GM12878 (cell line): ENCODE measurements around the gene LAMP5. TPM values are rescaled to one million over a fixed set of nuclear protein-coding genes. Genes with fewer than 3 reads are reported as not detected.

Experiments
- ATAC-seq: fragments of 200-7000 bp; cut with Tn5 transposase; 3 replicates; pipeline ENCODE4 v1.9.1; 2020; ENCODE audit warnings: mild to moderate bottlenecking, moderate library complexity
- BruUV-seq: library from RNA; stranded (reverse); fragments of 400-500 nt; replicated peaks from 2 replicates; lab custom pipeline; 2021; lab: Mats Ljungman, UMichigan
- CTCF ChIA-PET: fragments of 300-600 bp; sonication (Branson Sonifier 250); formaldehyde crosslinking; extraction: SDS; loops from one replicate; lab custom pipeline; 2021; ENCODE audit warnings: inconsistent platforms; lab: Yijun Ruan, JAX
- POLR2A ChIA-PET: fragments of 350-600 bp; formaldehyde crosslinking; extraction: SDS; loops from one replicate; lab custom pipeline; 2021; ENCODE audit warnings: inconsistent platforms; lab: Charles Lee
- RAD21 ChIA-PET: fragments of 300-600 bp; sonication (Branson Sonifier 250); formaldehyde crosslinking; loops from one replicate; lab custom pipeline; 2023; ENCODE audit warnings: antibody characterized with exemption; ENCODE audit not compliant: unreplicated experiment; lab: Charles Lee
- SMC1A ChIA-PET: fragments of 300-600 bp; sonication (Branson Sonifier 250); formaldehyde crosslinking; loops from one replicate; lab custom pipeline; 2023; ENCODE audit not compliant: unreplicated experiment, uncharacterized antibody; lab: Charles Lee
- DNase-seq: peaks from one replicate; pipeline ENCODE4 v3.0.0-alpha.2; 2011; ENCODE audit warnings: low read depth, low spot score
- FAIRE-seq: peaks from 3 replicates; lab custom pipeline; 2011; peaks lifted over from hg19 to GRCh38; lab: Jason Lieb, UNC
- H2AFZ ChIP-seq: 2 replicates; pipeline ENCODE4 v1.6.0; 2011; ENCODE audit warnings: low read depth, low read length, control low read depth; ENCODE audit not compliant: control insufficient read depth
- H3K27ac ChIP-seq: 2 replicates; pipeline ENCODE4 v1.5.1; 2011; ENCODE audit warnings: control low read depth; ENCODE audit not compliant: control insufficient read depth, insufficient read depth
- H3K27me3 ChIP-seq, 2 experiments: replicated peaks in 1 of 2; 2 replicates each; pipeline versions ENCODE4 v1.6.0 to v1.6.1; 2011; ENCODE audit warnings: low read length in 1 of 2; ENCODE audit not compliant: control insufficient read depth in 2 of 2, insufficient read depth in 2 of 2
- H3K36me3 ChIP-seq, 2 experiments: 2 replicates each; pipeline ENCODE4 v1.5.1; 2011; ENCODE audit warnings: low read length in 1 of 2; ENCODE audit not compliant: control insufficient read depth in 2 of 2, insufficient read depth in 2 of 2
- H3K4me1 ChIP-seq: 2 replicates; pipeline ENCODE4 v1.6.1; 2011; ENCODE audit warnings: mild to moderate bottlenecking, low read length, moderate library complexity, mixed read lengths; ENCODE audit not compliant: control insufficient read depth, insufficient read depth
- H3K4me2 ChIP-seq: 2 replicates; pipeline ENCODE4 v1.6.0; 2011; ENCODE audit warnings: control low read depth; ENCODE audit not compliant: control insufficient read depth, insufficient read depth
- H3K4me3 ChIP-seq: fragments of 200-600 bp; sonication (generic); 2 replicates; pipeline ENCODE4 v1.5.1; 2016
- H3K79me2 ChIP-seq: 2 replicates; pipeline ENCODE4 v1.6.0; 2011; ENCODE audit warnings: low read length; ENCODE audit not compliant: control insufficient read depth, insufficient read depth
- H3K9ac ChIP-seq: 2 replicates; pipeline ENCODE4 v1.8.0; 2011; ENCODE audit warnings: low read length, control low read depth, mixed read lengths; ENCODE audit not compliant: control insufficient read depth, insufficient read depth
- H3K9me3 ChIP-seq: replicated peaks from 3 replicates; pipeline ENCODE4 v1.5.1; 2011; ENCODE audit warnings: mild to moderate bottlenecking, low read length; ENCODE audit not compliant: control insufficient read depth, insufficient read depth
- H4K20me1 ChIP-seq: 2 replicates; pipeline ENCODE4 v1.6.0; 2011; ENCODE audit not compliant: control insufficient read depth, insufficient read depth
- CBFB ChIP-seq: IDR thresholded peaks from 2 replicates; pipeline ENCODE4 v1.6.1; 2016; ENCODE audit warnings: antibody characterized with exemption, low read depth
- CEBPZ ChIP-seq: fragments of 150-350 bp; IDR thresholded peaks from 2 replicates; pipeline ENCODE4 v1.6.1; 2016; ENCODE audit warnings: low read depth, low read length
- CREB1 ChIP-seq: IDR thresholded peaks from 2 replicates; pipeline ENCODE4 v1.6.1; 2012; ENCODE audit warnings: low read depth, mild to moderate bottlenecking, inconsistent platforms
- CREM ChIP-seq: IDR thresholded peaks from 2 replicates; pipeline ENCODE4 v1.6.1; 2014; ENCODE audit warnings: antibody characterized with exemption, low read depth
- DPF2 ChIP-seq: fragments of 450-650 bp; IDR thresholded peaks from 2 replicates; pipeline ENCODE4 v1.6.1; 2017; ENCODE audit warnings: mild to moderate bottlenecking
- MLLT1 ChIP-seq: fragments of 450-650 bp; IDR thresholded peaks from 2 replicates; pipeline ENCODE4 v1.6.1; 2016; ENCODE audit warnings: mild to moderate bottlenecking
- NBN ChIP-seq: fragments of 450-650 bp; IDR thresholded peaks from 2 replicates; pipeline ENCODE4 v1.6.1; 2016
- NR2C1 ChIP-seq: fragments of 450-650 bp; IDR thresholded peaks from 2 replicates; pipeline ENCODE4 v1.6.1; 2017; ENCODE audit warnings: antibody characterized with exemption, mild to moderate bottlenecking, moderate library complexity
- SREBF1 ChIP-seq: IDR thresholded peaks from 2 replicates; pipeline ENCODE4 v1.6.1; 2012; ENCODE audit warnings: mild to moderate bottlenecking, low read length
- STAT3 ChIP-seq: IDR thresholded peaks from 2 replicates; pipeline ENCODE4 v1.6.1; 2011; ENCODE audit warnings: low read depth, low read length, improper control_type of control experiment
- TAF1 ChIP-seq: IDR thresholded peaks from 2 replicates; pipeline ENCODE4 v1.6.1; 2011; ENCODE audit warnings: mild to moderate bottlenecking, low read depth, low read length, borderline replicate concordance
- WRNIP1 ChIP-seq: IDR thresholded peaks from 2 replicates; pipeline ENCODE4 v1.6.1; 2011; ENCODE audit warnings: low read depth, low read length, improper control_type of control experiment, borderline replicate concordance
- ZBTB40 ChIP-seq: fragments of 450-650 bp; IDR thresholded peaks from 2 replicates; pipeline ENCODE4 v1.6.1; 2016; ENCODE audit warnings: mild to moderate bottlenecking, moderate library complexity, borderline replicate concordance
- ZNF217 ChIP-seq: fragments of 450-650 bp; IDR thresholded peaks from 2 replicates; pipeline ENCODE4 v1.6.1; 2017; ENCODE audit warnings: antibody characterized with exemption, mild to moderate bottlenecking
- WGBS: methylation state at CpG from one replicate; pipeline ENCODE4 v1.1.6; 2016; ENCODE audit warnings: low lambda C conversion rate; ENCODE audit not compliant: insufficient replicate concordance, insufficient coverage; ENCODE audit errors: missing lambda C conversion rate; 5-methylcytosine and 5-hydroxymethylcytosine counted together
- in situ Hi-C: fragments of 300-500 bp; cut with MboI; formaldehyde crosslinking; loops from 9 replicates; pipeline ENCODE4 v1.14.3; 2018; ENCODE audit warnings: mixed read lengths
- intact Hi-C: fragments of 100-400 bp; cut with micrococcal nuclease; formaldehyde crosslinking; loops from one replicate; pipeline ENCODE4 v1.14.2; 2022; ENCODE audit not compliant: unreplicated experiment
- polyA plus RNA-seq, 11 experiments: library from polyadenylated mRNA; depleted of rRNA in 4 of 11; unstranded in 6 of 11; stranded (reverse) in 5 of 11; fragments of >200 nt; fragmentation: Nextera tagmentation in 4 of 11; fragmentation: Illumina TruSeq in 1 of 11; extraction: Ambion mirVana in 4 of 11; extraction: Trizol in 1 of 11; gene quantifications; 1 replicate in 1 of 11; 2 replicates in 10 of 11; pipeline versions ENCODE4 v1.2.1 to v1.2.3, GENCODE V29; 2011 to 2016; ENCODE audit warnings: inconsistent platforms in 2 of 11, missing spikeins in 2 of 11, low read depth in 1 of 11
- total RNA-seq, 4 experiments: library from RNA; depleted of rRNA in 3 of 4; stranded (reverse); fragments of >200 nt in 3 of 4; fragmentation: Illumina TruSeq in 1 of 4; extraction: Trizol in 1 of 4; gene quantifications; 2 replicates each; pipeline versions ENCODE4 v1.2.1 to v1.2.3, GENCODE V29; 2013 to 2021
- TF ChIP-seq, protein P1 (sequence below): fragments of 450-650 bp; IDR thresholded peaks from 2 replicates; pipeline ENCODE4 v1.6.1; 2014; ENCODE audit warnings: mild to moderate bottlenecking

LAMP5 gene
- total and polyA plus RNA-seq, 10 of the 15 experiments (the other 5 are each of a cell fraction or from before 2014, with no cell fraction given), result 0.10 to 0.56 (median 0.49) TPM; not detected in 1

- no peak for TF ChIP-seq MLLT1
- no peak for TF ChIP-seq ZNF217
Measured at GRCh38 chr20:9475456-9475855, 38.9 kb upstream of the LAMP5 start (continued).

DNA sequence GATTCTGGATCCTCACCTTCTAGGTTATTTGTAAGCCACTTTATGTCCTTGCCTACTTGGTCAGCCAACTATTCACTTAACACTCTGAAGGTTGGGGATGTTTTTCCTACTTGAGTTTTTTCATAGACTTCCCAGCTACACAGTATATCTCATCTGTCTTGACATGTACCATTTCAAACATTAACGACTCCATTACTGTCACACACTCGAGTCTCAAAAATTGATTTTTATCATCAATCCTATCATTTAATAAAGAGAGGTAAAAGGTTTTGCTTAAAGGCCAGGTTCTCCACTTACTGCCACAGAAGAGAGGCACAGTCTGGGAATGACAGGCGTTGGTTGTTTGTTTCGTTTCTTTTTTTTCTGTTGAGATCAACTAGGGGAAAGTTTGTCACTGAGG lies 38.2 kb upstream of the LAMP5 start:
- ChIA-PET POLR2A (no interaction called here), SMC1A (no interaction called here), CTCF (interaction anchor here (1.5 to 1.8 kb wide), 2 partner anchors 8 to 68 kb away, joined by 3 to 8 read pairs; no protein-coding TSS in a partner anchor), RAD21 (no interaction called here)
- Histone ChIP-seq H3K79me2 (no peaks in the 10 kb centered on the region), H3K36me3 (no peaks in the 10 kb centered on the region), H3K9ac (no peak overlapping the region), H2AFZ (no peak overlapping the region), H3K4me3 (no peak overlapping the region), H3K27me3 (no peaks in the 10 kb centered on the region), H3K4me1 (no peaks in the 10 kb centered on the region), H3K4me2 (no peak overlapping the region), H3K27ac (no peak overlapping the region), H3K9me3 (no peaks in the 10 kb centered on the region), H4K20me1 (no peaks in the 10 kb centered on the region)
- no peak for FAIRE-seq
- DNase-seq, result no peak
- in situ Hi-C loops (no loop called here), intact Hi-C loops (no loop called here)
- WGBS, result 10% methylated on average over 4 of the region's 4 CpGs
- ATAC-seq, result no peak
- BruUV-seq, result no TSS peak
- TF ChIP-seq DPF2, result no peak
- TF ChIP-seq CREM, result no peak
- no peak for TF ChIP-seq NBN
- no peak for TF ChIP-seq ZBTB40
- TF ChIP-seq CBFB, result no peak
- no peak for TF ChIP-seq WRNIP1
- no peak for TF ChIP-seq SREBF1
- TF ChIP-seq CREB1, result no peak
- no peak for TF ChIP-seq NR2C1
- TF ChIP-seq, protein P1, sequence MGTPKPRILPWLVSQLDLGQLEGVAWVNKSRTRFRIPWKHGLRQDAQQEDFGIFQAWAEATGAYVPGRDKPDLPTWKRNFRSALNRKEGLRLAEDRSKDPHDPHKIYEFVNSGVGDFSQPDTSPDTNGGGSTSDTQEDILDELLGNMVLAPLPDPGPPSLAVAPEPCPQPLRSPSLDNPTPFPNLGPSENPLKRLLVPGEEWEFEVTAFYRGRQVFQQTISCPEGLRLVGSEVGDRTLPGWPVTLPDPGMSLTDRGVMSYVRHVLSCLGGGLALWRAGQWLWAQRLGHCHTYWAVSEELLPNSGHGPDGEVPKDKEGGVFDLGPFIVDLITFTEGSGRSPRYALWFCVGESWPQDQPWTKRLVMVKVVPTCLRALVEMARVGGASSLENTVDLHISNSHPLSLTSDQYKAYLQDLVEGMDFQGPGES, result no peak
- TF ChIP-seq CEBPZ, result no peak
- no peak for TF ChIP-seq TAF1
- no peak for TF ChIP-seq STAT3
